ENCODE measurements around the gene EML4. TPM values are rescaled to one million over a fixed set of nuclear protein-coding genes. Genes with fewer than 3 reads are reported as not detected.

Gene EML4
- total and polyA plus RNA-seq, 10 of the 15 experiments (the other 5 are each of a cell fraction or from before 2014, with no cell fraction given): 23.1 to 91.3 (median 77.4) TPM

- TF ChIP-seq, protein P1, sequence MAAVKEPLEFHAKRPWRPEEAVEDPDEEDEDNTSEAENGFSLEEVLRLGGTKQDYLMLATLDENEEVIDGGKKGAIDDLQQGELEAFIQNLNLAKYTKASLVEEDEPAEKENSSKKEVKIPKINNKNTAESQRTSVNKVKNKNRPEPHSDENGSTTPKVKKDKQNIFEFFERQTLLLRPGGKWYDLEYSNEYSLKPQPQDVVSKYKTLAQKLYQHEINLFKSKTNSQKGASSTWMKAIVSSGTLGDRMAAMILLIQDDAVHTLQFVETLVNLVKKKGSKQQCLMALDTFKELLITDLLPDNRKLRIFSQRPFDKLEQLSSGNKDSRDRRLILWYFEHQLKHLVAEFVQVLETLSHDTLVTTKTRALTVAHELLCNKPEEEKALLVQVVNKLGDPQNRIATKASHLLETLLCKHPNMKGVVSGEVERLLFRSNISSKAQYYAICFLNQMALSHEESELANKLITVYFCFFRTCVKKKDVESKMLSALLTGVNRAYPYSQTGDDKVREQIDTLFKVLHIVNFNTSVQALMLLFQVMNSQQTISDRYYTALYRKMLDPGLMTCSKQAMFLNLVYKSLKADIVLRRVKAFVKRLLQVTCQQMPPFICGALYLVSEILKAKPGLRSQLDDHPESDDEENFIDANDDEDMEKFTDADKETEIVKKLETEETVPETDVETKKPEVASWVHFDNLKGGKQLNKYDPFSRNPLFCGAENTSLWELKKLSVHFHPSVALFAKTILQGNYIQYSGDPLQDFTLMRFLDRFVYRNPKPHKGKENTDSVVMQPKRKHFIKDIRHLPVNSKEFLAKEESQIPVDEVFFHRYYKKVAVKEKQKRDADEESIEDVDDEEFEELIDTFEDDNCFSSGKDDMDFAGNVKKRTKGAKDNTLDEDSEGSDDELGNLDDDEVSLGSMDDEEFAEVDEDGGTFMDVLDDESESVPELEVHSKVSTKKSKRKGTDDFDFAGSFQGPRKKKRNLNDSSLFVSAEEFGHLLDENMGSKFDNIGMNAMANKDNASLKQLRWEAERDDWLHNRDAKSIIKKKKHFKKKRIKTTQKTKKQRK (IDR thresholded peaks at IDR 0.05; ENCODE audit: low read depth, low read length): no peak
- no peak for TF ChIP-seq E2F8 (IDR thresholded peaks at IDR 0.05; ENCODE audit: low read depth, partially characterized antibody)
- no peak for TF ChIP-seq BACH1 (IDR thresholded peaks at IDR 0.05; ENCODE audit: borderline replicate concordance)
- TF ChIP-seq ZNF24 (IDR thresholded peaks at IDR 0.05): no peak
- TF ChIP-seq HDAC2 (IDR thresholded peaks at IDR 0.05): no peak
- TF ChIP-seq YY1 (IDR thresholded peaks at IDR 0.05; ENCODE audit: low read depth, low read length): no peak
- TF ChIP-seq NR2F1 (conservative IDR thresholded peaks at IDR 0.05): no peak
- no peak for TF ChIP-seq ZBTB11 (CRISPR knock-in tag; IDR thresholded peaks at IDR 0.05)
- no peak for TF ChIP-seq IRF4 (IDR thresholded peaks at IDR 0.05; ENCODE audit: low read depth, low read length)
- no peak for TF ChIP-seq WRNIP1 (IDR thresholded peaks at IDR 0.05; ENCODE audit: borderline replicate concordance, low read depth, low read length)
- TF ChIP-seq ETV6 (conservative IDR thresholded peaks at IDR 0.05 in 1 of 2, IDR thresholded peaks at IDR 0.05 in 1 of 2; ENCODE audit: borderline replicate concordance in 1 of 2, low read depth in 1 of 2): peak in 1 of 2 experiments; percentile 72; a peak in 2 of 4 replicates
- no peak for TF ChIP-seq KAT2A (conservative IDR thresholded peaks at IDR 0.05; ENCODE audit: control insufficient read depth, low read depth, low read length)
- no peak for TF ChIP-seq EGR1 (IDR thresholded peaks at IDR 0.05; ENCODE audit: borderline replicate concordance in 1 of 2, low read depth in 2 of 2, low read length in 2 of 2)
- no peak for TF ChIP-seq RELA (IDR thresholded peaks at IDR 0.05; ENCODE audit: borderline replicate concordance, partially characterized antibody)
- no peak for TF ChIP-seq TCF7 (IDR thresholded peaks at IDR 0.05; ENCODE audit: borderline replicate concordance)
- no peak for TF ChIP-seq HDAC6 (IDR thresholded peaks at IDR 0.05; ENCODE audit: unreplicated experiment)
- TF ChIP-seq IRF5 (IDR thresholded peaks at IDR 0.05; ENCODE audit: borderline replicate concordance): no peak
- TF ChIP-seq ZNF622 (IDR thresholded peaks at IDR 0.05): no peak
- TF ChIP-seq EZH2 (IDR thresholded peaks at IDR 0.05; ENCODE audit: borderline replicate concordance, control insufficient read depth, low read depth, low read length): no peak
These were observed 40.2 kb upstream of the EML4 start (continued) for GRCh38 chr2:42128721-42129486.
